Activated CD8-positive, alpha-beta memory T cell treated with anti-CD3 and anti-CD28 coated beads for 1 hour (primary cell): ENCODE data around the gene CPLANE2.

Source experiments
- DNase-seq, 2 donors: peaks; one replicate each; pipeline ENCODE4 v3.0.0-alpha.2; 2020; ENCODE audit warnings: low read depth in 1 of 2; ENCODE audit errors: extremely low read depth in 1 of 2

CPLANE2 gene

GRCh38 chr1:16191916-16192546 is 45.0 kb downstream of the CPLANE2 start:
- DNase-seq = no peak

- no peak for DNase-seq
These were observed 45.7 kb downstream of the CPLANE2 start for GRCh38 chr1:16191309-16191708.

GRCh38 chr1:16189921-16190621 is 46.9 kb downstream of the CPLANE2 start:
- DNase-seq = no peak

- no peak for DNase-seq
These were observed 48.0 kb downstream of the CPLANE2 start for GRCh38 chr1:16189003-16189402.

GRCh38 chr1:16187748-16188401 is 49.1 kb downstream of the CPLANE2 start:
- peak; percentile 49 to 69 for DNase-seq

- DNase-seq = no peak
These were observed 50.2 kb downstream of the CPLANE2 start for GRCh38 chr1:16186655-16187235.

GRCh38 chr1:16184557-16185303 is 52.3 kb downstream of the CPLANE2 start:
- no peak for DNase-seq

- no peak for DNase-seq
These were observed 53.0 kb downstream of the CPLANE2 start for GRCh38 chr1:16183765-16184556.

GRCh38 chr1:16183179-16183578 is 53.8 kb downstream of the CPLANE2 start:
- DNase-seq = no peak

- DNase-seq = no peak
These were observed 54.9 kb downstream of the CPLANE2 start for GRCh38 chr1:16181887-16182719.
